GM23248 (cell line): ENCODE measurements around the gene DNAH8.

Experiments
- EZH2 ChIP-seq: fragments of 200-600 bp; sonication (generic); IDR thresholded peaks from 2 replicates; pipeline ENCODE4 v1.6.1; 2018; ENCODE audit warnings: antibody characterized with exemption, mild to moderate bottlenecking; ENCODE audit not compliant: insufficient read depth, poor library complexity, severe bottlenecking
- EZH2phosphoT487 ChIP-seq: fragments of 200-600 bp; sonication (generic); IDR thresholded peaks from 2 replicates; pipeline ENCODE4 v1.6.1; 2018; ENCODE audit warnings: antibody characterized with exemption, moderate library complexity, mild to moderate bottlenecking, low read depth; ENCODE audit not compliant: insufficient read depth

- TF ChIP-seq EZH2phosphoT487 (no peak), EZH2 (no peak)
These were observed 358.6 kb downstream of the DNAH8 start for GRCh38 chr6:39073471-39074355.
